Left lung (tissue), 10 donors: ENCODE results near the gene FOXA2. TPM values are rescaled to one million over a fixed set of nuclear protein-coding genes. Genes with fewer than 3 reads are reported as not detected.

Experiments
- ATAC-seq: fragments of 200-7000 bp; cut with Tn5 transposase; one replicate; pipeline ENCODE4 v1.9.1; 2020; ENCODE audit warnings: moderate library complexity
- DNase-seq, 4 donors: peaks; one replicate each; pipeline ENCODE4 v3.0.0-alpha.2; 2013 to 2020
- H3K27ac ChIP-seq, 2 donors: fragments of 200-600 bp; sonication (generic) in 1 of 2; one replicate each; pipeline versions ENCODE4 v1.5.0 to v1.8.0; 2020 to 2021
- H3K27me3 ChIP-seq, 2 donors: fragments of 200-600 bp; sonication (generic) in 1 of 2; one replicate each; pipeline versions ENCODE4 v1.5.0 to v1.8.0; 2020 to 2021
- H3K36me3 ChIP-seq, 2 donors: fragments of 200-600 bp; sonication (generic) in 1 of 2; one replicate each; pipeline versions ENCODE4 v1.5.0 to v1.8.0; 2020 to 2021
- H3K4me1 ChIP-seq, 2 donors: fragments of 200-600 bp; one replicate each; pipeline ENCODE4 v1.8.0; 2021
- H3K4me3 ChIP-seq, 2 donors: fragments of 200-600 bp; sonication (generic) in 1 of 2; one replicate each; pipeline versions ENCODE4 v1.5.0 to v1.8.0; 2020 to 2021; ENCODE audit warnings: mild to moderate bottlenecking in 1 of 2
- H3K9me3 ChIP-seq, 2 donors: fragments of 200-600 bp; sonication (generic) in 1 of 2; one replicate each; pipeline versions ENCODE4 v1.5.0 to v1.8.0; 2020 to 2021
- intact Hi-C, 2 donors: fragments of 100-400 bp; cut with DNase I; formaldehyde crosslinking; loops; one replicate each; pipeline versions ENCODE4 v1.11.2 to v1.14.2; 2022
- polyA plus RNA-seq, 6 donors: library from polyadenylated mRNA; unstranded; fragments of 120-200 nt; gene quantifications; one replicate each; pipeline ENCODE4 v1.2.1, GENCODE V29; 2013; ENCODE audit not compliant: insufficient read length in 6 of 6
- total RNA-seq, 2 donors: library from RNA; stranded (reverse); fragmentation: NEBNext Ultra II Directional; extraction: Animal tissue kit (Norgen Biotek cat#: 25700); gene quantifications; one replicate each; pipeline ENCODE4 v1.2.1, GENCODE V29; 2021
- TF ChIP-seq, protein P1 (sequence below), 2 donors: fragments of 200-600 bp; sonication (generic) in 1 of 2; IDR thresholded peaks; one replicate each; pipeline versions ENCODE4 v1.5.0 to v1.8.0; 2021; ENCODE audit warnings: antibody characterized with exemption in 2 of 2
- donor health status: DM: no; HTN: yes; CAD: no.
- donor health status: DM: no; HTN: no; CAD: no.

Gene FOXA2
- total and polyA plus RNA-seq, 8 donors, result 24.0 to 43.5 (median 33.6) TPM

DNA sequence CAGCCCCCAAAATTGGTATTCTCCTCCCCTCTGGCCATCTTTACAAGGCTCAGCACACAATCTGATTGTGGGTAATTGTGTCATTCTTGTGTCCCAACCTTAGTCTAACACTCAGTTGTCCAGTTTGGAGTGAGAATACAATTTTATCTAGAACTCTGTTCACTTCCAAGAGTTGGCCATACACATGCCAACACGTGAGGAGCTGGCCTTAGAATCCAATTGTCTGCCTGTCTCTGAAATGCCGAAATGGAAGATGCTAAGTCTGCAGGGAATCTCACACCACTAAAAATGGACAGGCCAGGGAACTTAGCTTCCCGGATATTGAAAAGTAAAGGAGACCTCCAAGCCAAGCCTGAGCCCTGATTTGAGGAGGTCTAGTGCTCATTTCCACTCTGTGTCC lies 12.3 kb downstream of the FOXA2 start:
- no peak overlapping the region for H3K4me3 ChIP-seq
- ATAC-seq (no peak), DNase-seq (no peak)
- H3K27ac ChIP-seq, result peak overlapping the region in 1 of 2 donors; percentile 16
- intact Hi-C loops, result no loop called here
- TF ChIP-seq, protein P1, sequence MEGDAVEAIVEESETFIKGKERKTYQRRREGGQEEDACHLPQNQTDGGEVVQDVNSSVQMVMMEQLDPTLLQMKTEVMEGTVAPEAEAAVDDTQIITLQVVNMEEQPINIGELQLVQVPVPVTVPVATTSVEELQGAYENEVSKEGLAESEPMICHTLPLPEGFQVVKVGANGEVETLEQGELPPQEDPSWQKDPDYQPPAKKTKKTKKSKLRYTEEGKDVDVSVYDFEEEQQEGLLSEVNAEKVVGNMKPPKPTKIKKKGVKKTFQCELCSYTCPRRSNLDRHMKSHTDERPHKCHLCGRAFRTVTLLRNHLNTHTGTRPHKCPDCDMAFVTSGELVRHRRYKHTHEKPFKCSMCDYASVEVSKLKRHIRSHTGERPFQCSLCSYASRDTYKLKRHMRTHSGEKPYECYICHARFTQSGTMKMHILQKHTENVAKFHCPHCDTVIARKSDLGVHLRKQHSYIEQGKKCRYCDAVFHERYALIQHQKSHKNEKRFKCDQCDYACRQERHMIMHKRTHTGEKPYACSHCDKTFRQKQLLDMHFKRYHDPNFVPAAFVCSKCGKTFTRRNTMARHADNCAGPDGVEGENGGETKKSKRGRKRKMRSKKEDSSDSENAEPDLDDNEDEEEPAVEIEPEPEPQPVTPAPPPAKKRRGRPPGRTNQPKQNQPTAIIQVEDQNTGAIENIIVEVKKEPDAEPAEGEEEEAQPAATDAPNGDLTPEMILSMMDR (IDR thresholded peaks at IDR 0.05), result no peak
- peaks cover 83 to 99% of the 10 kb centered on the region in 2 donors for H3K27me3 ChIP-seq
- H3K36me3 ChIP-seq, result no peaks in the 10 kb centered on the region
- no peaks in the 10 kb centered on the region for H3K9me3 ChIP-seq
- no peaks in the 10 kb centered on the region for H3K4me1 ChIP-seq

DNA sequence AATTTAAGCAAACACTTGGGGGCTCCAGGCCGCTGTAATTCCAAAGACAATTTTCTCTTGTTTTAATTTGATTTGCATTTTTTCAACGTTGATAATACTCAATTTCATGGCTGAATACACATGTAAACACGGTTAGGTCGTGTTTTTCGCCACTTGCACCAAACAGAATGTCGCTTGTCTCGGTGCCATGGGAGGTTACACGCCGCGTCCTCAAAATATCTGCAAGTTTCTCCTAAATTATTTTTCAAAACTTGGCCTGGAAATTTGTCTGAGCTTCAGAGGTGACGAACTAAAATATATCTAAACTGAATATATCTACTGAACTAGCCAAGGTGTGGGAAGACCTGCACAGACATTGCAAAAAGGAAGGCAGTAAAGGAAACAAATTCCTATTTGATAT lies 15.0 kb downstream of the FOXA2 start:
- H3K27ac ChIP-seq, result peak overlapping the region; percentile 76 to 77
- H3K27me3 ChIP-seq, result peaks cover 73 to 99% of the 10 kb centered on the region in 2 donors
- ATAC-seq (no peak), DNase-seq (no peak)
- H3K4me3 ChIP-seq, result peak overlapping the region in 1 of 2 donors; percentile 2
- no peaks in the 10 kb centered on the region for H3K4me1 ChIP-seq
- TF ChIP-seq, protein P1 (IDR thresholded peaks at IDR 0.05), result no peak
- intact Hi-C loops, result no loop called here
- H3K9me3 ChIP-seq, result no peaks in the 10 kb centered on the region
- H3K36me3 ChIP-seq, result no peaks in the 10 kb centered on the region

DNA sequence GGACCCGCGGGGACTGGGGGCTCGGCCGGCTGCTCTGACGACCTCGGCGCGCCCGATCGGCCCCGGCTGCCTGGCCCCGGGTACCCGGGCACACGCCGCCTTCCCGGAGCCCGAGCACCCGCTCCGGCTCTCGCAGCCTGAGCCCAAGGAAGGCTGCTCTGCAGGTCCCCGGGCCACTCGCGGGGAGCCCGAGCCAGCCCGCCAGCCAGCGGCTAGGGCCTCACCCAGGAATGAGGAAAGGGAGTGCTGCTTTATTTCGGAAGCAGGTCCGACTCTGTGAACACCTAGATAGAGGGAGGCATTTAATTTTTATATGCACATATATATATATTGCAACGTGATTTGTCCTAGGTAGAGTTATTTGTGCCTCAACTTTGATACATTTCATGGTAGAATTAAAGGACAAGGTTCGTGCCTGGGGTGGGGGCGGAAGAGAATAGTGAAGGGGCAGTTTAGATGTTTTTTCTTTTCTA lies 15.5 kb downstream of the FOXA2 start:
- TF ChIP-seq, protein P1 (IDR thresholded peaks at IDR 0.05), result no peak
- H3K36me3 ChIP-seq, result no peaks in the 10 kb centered on the region

DNA sequence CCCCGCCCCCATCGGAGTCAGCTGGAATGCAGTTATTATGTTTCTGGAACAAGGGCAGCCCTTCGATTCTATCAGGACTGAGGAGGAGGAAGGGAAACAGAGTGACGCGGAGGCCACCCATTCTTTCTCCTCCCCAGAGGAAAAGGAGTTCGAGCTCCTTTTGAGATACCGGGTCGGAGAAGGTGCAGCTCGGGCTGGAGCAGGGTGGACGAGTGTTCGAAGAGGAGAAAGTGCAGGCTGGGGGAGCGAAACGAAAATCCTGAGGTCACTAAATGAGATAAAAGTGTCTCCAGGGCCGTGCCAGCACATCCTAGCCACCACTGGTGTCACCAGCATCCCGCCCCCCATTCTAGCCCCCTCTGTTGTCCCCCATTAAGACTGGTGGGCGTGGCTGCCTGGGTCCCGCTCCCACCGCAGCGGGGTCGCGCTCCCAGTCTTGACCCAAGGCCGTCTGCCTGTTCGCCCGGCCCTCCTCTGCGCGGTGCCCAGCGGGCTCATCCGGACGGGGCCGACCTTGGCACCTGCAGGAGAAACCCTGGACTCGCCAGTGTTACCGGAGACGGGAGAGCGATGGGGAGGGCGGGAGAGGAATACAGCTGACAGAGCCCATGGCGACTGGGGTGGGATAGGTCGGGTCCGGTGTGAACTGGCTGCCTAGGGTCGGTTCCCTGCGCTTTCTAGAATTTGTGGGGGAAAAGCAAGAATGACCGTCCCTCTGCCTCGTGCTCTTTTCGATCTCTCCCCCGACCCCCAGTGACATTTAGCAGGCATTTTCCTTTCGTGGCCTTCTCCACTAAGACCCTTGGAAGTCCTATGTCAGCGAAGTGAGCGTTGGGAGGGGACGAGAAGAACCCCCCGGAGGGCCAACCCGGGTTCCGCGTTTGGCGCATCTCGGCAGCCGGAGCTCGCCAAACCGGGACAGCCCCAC lies 16.2 kb downstream of the FOXA2 start:
- peak; percentile 70 for ATAC-seq
- DNase-seq, result peak in 1 of 4 donors; percentile 83
- H3K9me3 ChIP-seq, result no peaks in the 10 kb centered on the region
- H3K4me1 ChIP-seq, result no peaks in the 10 kb centered on the region
- intact Hi-C loops, result no loop called here
- peak overlapping the region; percentile 2 to 7 for H3K4me3 ChIP-seq
- peaks cover 74 to 99% of the 10 kb centered on the region in 2 donors for H3K27me3 ChIP-seq
- H3K27ac ChIP-seq, result peak overlapping the region; percentile 76 to 77
- H3K36me3 ChIP-seq, result no peaks in the 10 kb centered on the region
- TF ChIP-seq, protein P1 (IDR thresholded peaks at IDR 0.05), result no peak

More for the DNA sequence above, 15.5 kb downstream of the FOXA2 start:
- ATAC-seq, result peak; percentile 44
- DNase-seq, result peak in 1 of 4 donors; percentile 68
- peak overlapping the region; percentile 76 to 77 for H3K27ac ChIP-seq
- no peaks in the 10 kb centered on the region for H3K9me3 ChIP-seq
- intact Hi-C loops, result no loop called here
- no peaks in the 10 kb centered on the region for H3K4me1 ChIP-seq
- peak overlapping the region; percentile 2 to 7 for H3K4me3 ChIP-seq
- peaks cover 74 to 99% of the 10 kb centered on the region in 2 donors for H3K27me3 ChIP-seq
